ENCODE measurements around the gene ACHE. TPM values are rescaled to one million over a fixed set of nuclear protein-coding genes. Genes with fewer than 3 reads are reported as not detected.
"Not testable (repeated sequence)": the region's sequence is repeated elsewhere in the genome, so short reads cannot be mapped to it uniquely, and the experiment has no call there.

The ACHE gene
- total RNA-seq, 1 donor from 2014 or later, result 0.16 TPM

GRCh38 chr7:100933734-100934133 lies 38.0 kb upstream of the ACHE start:
- intact Hi-C loops (cut with micrococcal nuclease), result no loop called here
- ChIA-PET CTCF (no interaction called here), POLR2A (no interaction called here)
- peaks cover 6% of the 10 kb centered on the region for H3K9me3 Mint-ChIP-seq
- no peak for ATAC-seq (ENCODE audit: low read depth)
- no peaks in the 10 kb centered on the region for H3K36me3 Mint-ChIP-seq (ENCODE audit: low read depth)
- peaks cover 19% of the 10 kb centered on the region for H3K27me3 Mint-ChIP-seq
- no peaks in the 10 kb centered on the region for H3K4me1 Mint-ChIP-seq
- no peak overlapping the region for H3K27ac Mint-ChIP-seq
- TF ChIP-seq CTCF (IDR thresholded peaks at IDR 0.05), result no peak
- DNase-seq, result no peak
- no peak overlapping the region for H3K4me3 Mint-ChIP-seq

- CTCF ChIA-PET, result no interaction called here
- no peak for TF ChIP-seq CTCF (IDR thresholded peaks at IDR 0.05)
- no peak for ATAC-seq (ENCODE audit: low read depth)
- H3K9me3 Mint-ChIP-seq, result peaks cover 4% of the 10 kb centered on the region
- H3K4me1 Mint-ChIP-seq, result no peaks in the 10 kb centered on the region
- intact Hi-C loops (cut with micrococcal nuclease), result no loop called here
- H3K27ac Mint-ChIP-seq, result no peak overlapping the region
- no peak for DNase-seq
- H3K4me3 Mint-ChIP-seq, result no peak overlapping the region
- H3K27me3 Mint-ChIP-seq, result peaks cover 14% of the 10 kb centered on the region
- H3K36me3 Mint-ChIP-seq (ENCODE audit: low read depth), result no peaks in the 10 kb centered on the region
- POLR2A ChIA-PET, result no interaction called here
Observed at GRCh38 chr7:100929808-100930174, 34.1 kb upstream of the ACHE start.

GRCh38 chr7:100923616-100924015 lies 27.9 kb upstream of the ACHE start:
- POLR2A ChIA-PET; CTCF ChIA-PET; H3K4me3 Mint-ChIP-seq; H3K27ac Mint-ChIP-seq; intact Hi-C loops (cut with micrococcal nuclease); DNase-seq; ATAC-seq (ENCODE audit: low read depth); H3K4me1 Mint-ChIP-seq; H3K9me3 Mint-ChIP-seq; H3K36me3 Mint-ChIP-seq (ENCODE audit: low read depth): not testable (repeated sequence)
- peaks cover 20% of the 10 kb centered on the region for H3K27me3 Mint-ChIP-seq

- no peaks in the 10 kb centered on the region for H3K36me3 Mint-ChIP-seq (ENCODE audit: low read depth)
- TF ChIP-seq CTCF (IDR thresholded peaks at IDR 0.05), result no peak
- intact Hi-C loops (cut with micrococcal nuclease), result no loop called here
- ChIA-PET CTCF (no interaction called here), POLR2A (no interaction called here)
- ATAC-seq (ENCODE audit: low read depth) (no peak), DNase-seq (no peak)
- no peak overlapping the region for H3K27ac Mint-ChIP-seq
- H3K9me3 Mint-ChIP-seq, result no peaks in the 10 kb centered on the region
- H3K4me3 Mint-ChIP-seq, result no peak overlapping the region
- peaks cover 1% of the 10 kb centered on the region for H3K4me1 Mint-ChIP-seq
- H3K27me3 Mint-ChIP-seq, result peaks cover 25% of the 10 kb centered on the region
Observed at GRCh38 chr7:100921039-100921438, 25.4 kb upstream of the ACHE start.

- H3K27me3 Mint-ChIP-seq, result peaks cover 28% of the 10 kb centered on the region
- H3K4me1 Mint-ChIP-seq; POLR2A ChIA-PET; intact Hi-C loops (cut with micrococcal nuclease); H3K36me3 Mint-ChIP-seq (ENCODE audit: low read depth); ATAC-seq (ENCODE audit: low read depth); H3K9me3 Mint-ChIP-seq; H3K27ac Mint-ChIP-seq; CTCF ChIA-PET; H3K4me3 Mint-ChIP-seq; DNase-seq: not testable (repeated sequence)
Observed at GRCh38 chr7:100919779-100920437, 24.2 kb upstream of the ACHE start.

- peaks cover 29% of the 10 kb centered on the region for H3K27me3 Mint-ChIP-seq
- CTCF ChIA-PET; POLR2A ChIA-PET; H3K27ac Mint-ChIP-seq; ATAC-seq (ENCODE audit: low read depth); H3K36me3 Mint-ChIP-seq (ENCODE audit: low read depth); H3K4me1 Mint-ChIP-seq; intact Hi-C loops (cut with micrococcal nuclease); DNase-seq; H3K9me3 Mint-ChIP-seq; H3K4me3 Mint-ChIP-seq: not testable (repeated sequence)
Observed at GRCh38 chr7:100919335-100919734, 23.6 kb upstream of the ACHE start.
